K562 (cell line): ENCODE data around the gene UNC5B. TPM values are rescaled to one million over a fixed set of nuclear protein-coding genes. Genes with fewer than 3 reads are reported as not detected.

ENCODE experiments used
- ASH1L ChIP-seq: fragments of 450-650 bp; IDR thresholded peaks from 2 replicates; pipeline ENCODE4 v1.6.1; 2018; ENCODE audit warnings: borderline replicate concordance, mild to moderate bottlenecking, low read depth; ENCODE audit not compliant: partially characterized antibody
- EHMT2 ChIP-seq: fragments of 450-650 bp; IDR thresholded peaks from 2 replicates; pipeline ENCODE4 v1.6.1; 2018; ENCODE audit warnings: antibody characterized with exemption
- HNRNPH1 ChIP-seq: fragments of 200-400 bp; formaldehyde crosslinking; optimal IDR thresholded peaks from 2 replicates; pipeline ENCODE3; 2017; ENCODE audit warnings: low read depth, mild to moderate bottlenecking, low read length, moderate library complexity
- KDM5B ChIP-seq: fragments of 200-600 bp; sonication (generic); IDR thresholded peaks from 2 replicates; pipeline ENCODE4 v1.6.1; 2012; ENCODE audit warnings: low read depth, mild to moderate bottlenecking, moderate library complexity, low read length, control low read depth, inconsistent platforms; ENCODE audit not compliant: insufficient replicate concordance
- MCM7 ChIP-seq, 2 experiments: fragments of 450-650 bp; IDR thresholded peaks; 2 replicates each; pipeline ENCODE4 v1.6.1; 2016 to 2018
- NUFIP1 ChIP-seq: fragments of 450-650 bp; IDR thresholded peaks from 2 replicates; pipeline ENCODE4 v1.6.1; 2018; ENCODE audit not compliant: partially characterized antibody
- PATZ1 ChIP-seq: fragments of 250-450 bp; sonication (Bioruptor Pico); IDR thresholded peaks from 2 replicates; pipeline ENCODE4 v1.5.0; 2020; ENCODE audit warnings: mild to moderate bottlenecking, borderline replicate concordance
- PHF21A ChIP-seq: fragments of 450-650 bp; IDR thresholded peaks from 2 replicates; pipeline ENCODE4 v1.6.1; 2017; ENCODE audit warnings: low read depth, borderline replicate concordance
- RAD21 ChIP-seq, 2 experiments: fragments of 250-450 bp in 1 of 2; fragments of 450-650 bp in 1 of 2; sonication (Bioruptor Pico) in 1 of 2; formaldehyde crosslinking in 1 of 2; IDR thresholded peaks in 1 of 2; conservative IDR thresholded peaks in 1 of 2; 2 replicates each; pipeline versions ENCODE4 v1.4.0 to v1.8.0; 2020 to 2022; ENCODE audit warnings: mild to moderate bottlenecking in 2 of 2, moderate library complexity in 1 of 2
- SMAD2 ChIP-seq: fragments of 150-350 bp; IDR thresholded peaks from 2 replicates; pipeline ENCODE4 v1.6.1; 2014; ENCODE audit warnings: low read depth, mild to moderate bottlenecking, low read length
- SRSF7 ChIP-seq: fragments of 200-400 bp; formaldehyde crosslinking; optimal IDR thresholded peaks from 2 replicates; pipeline ENCODE3; 2017; ENCODE audit warnings: mild to moderate bottlenecking, low read depth, low read length
- ZBTB1 ChIP-seq: sonication (generic); formaldehyde crosslinking; IDR thresholded peaks from 2 replicates; pipeline ENCODE4 v1.8.1; 2023; ENCODE audit warnings: missing genetic modification reagents, low read depth, mild to moderate bottlenecking, borderline replicate concordance
- ZC3H8 ChIP-seq: fragments of 450-650 bp; IDR thresholded peaks from 2 replicates; pipeline ENCODE4 v1.6.1; 2017
- ZFPM2 ChIP-seq: fragments of 250-450 bp; sonication (Bioruptor Pico); IDR thresholded peaks from 2 replicates; pipeline ENCODE4 v1.5.1; 2022; ENCODE audit warnings: mild to moderate bottlenecking
- ZKSCAN1 ChIP-seq: fragments of 150-350 bp; IDR thresholded peaks from 2 replicates; pipeline ENCODE4 v1.6.1; 2016; ENCODE audit warnings: low read depth, low read length
- ZNF347 ChIP-seq: fragments of 450-650 bp; formaldehyde crosslinking; IDR thresholded peaks from 2 replicates; pipeline ENCODE4 v1.4.0; 2020; ENCODE audit warnings: low read depth, mild to moderate bottlenecking, moderate library complexity
- ZNF764 ChIP-seq: fragments of 250-450 bp; sonication (Bioruptor Pico); IDR thresholded peaks from 2 replicates; pipeline ENCODE4 v1.4.0; 2020; ENCODE audit warnings: low read depth, mild to moderate bottlenecking, moderate library complexity
- polyA plus RNA-seq, 8 experiments: library from polyadenylated mRNA; depleted of rRNA in 4 of 8; stranded (reverse) in 5 of 8; unstranded in 3 of 8; fragments of >200 nt; fragmentation: Nextera tagmentation in 2 of 8; fragmentation: Illumina TruSeq in 1 of 8; extraction: Ambion mirVana in 2 of 8; extraction: Trizol in 1 of 8; gene quantifications; 2 replicates each; pipeline versions ENCODE4 v1.2.1 to v1.2.3, GENCODE V29; 2011 to 2014; ENCODE audit warnings: inconsistent platforms in 1 of 8, missing spikeins in 1 of 8
- total RNA-seq, 7 experiments: library from RNA; depleted of rRNA in 6 of 7; stranded (reverse); fragments of >200 nt in 6 of 7; fragmentation: Illumina TruSeq in 2 of 7; extraction: Trizol in 2 of 7; gene quantifications; 2 replicates each; pipeline versions ENCODE4 v1.2.1 to v1.2.3, GENCODE V29; 2011 to 2021; ENCODE audit warnings: low replicate concordance in 1 of 7

The UNC5B gene
- total and polyA plus RNA-seq, 9 of the 15 experiments (the other 6 are each of a cell fraction or from before 2014, with no cell fraction given): 0.10 to 8.4 (median 2.1) TPM

GRCh38 chr10:71314028-71314693 lies 101.8 kb downstream of the UNC5B start (continued):
- TF ChIP-seq NUFIP1: no peak
- TF ChIP-seq ZNF347: no peak
- no peak for TF ChIP-seq ZFPM2 (CRISPR knock-in tag)
- TF ChIP-seq SMAD2: no peak
- TF ChIP-seq RAD21 (CRISPR knock-in tag; conservative IDR thresholded peaks at IDR 0.05 in 1 of 2, IDR thresholded peaks at IDR 0.05 in 1 of 2): peak; percentile 64 to 78
- no peak for TF ChIP-seq KDM5B
- TF ChIP-seq MCM7 (IDR thresholded peaks at IDR 0.05): no peak
- no peak for TF ChIP-seq HNRNPH1
- no peak for TF ChIP-seq ZC3H8
- no peak for TF ChIP-seq PHF21A
- TF ChIP-seq ASH1L: no peak
- no peak for TF ChIP-seq SRSF7
- TF ChIP-seq ZBTB1 (CRISPR knock-in tag): no peak
- TF ChIP-seq ZKSCAN1: no peak
- TF ChIP-seq PATZ1 (CRISPR knock-in tag): no peak
- TF ChIP-seq ZNF764 (CRISPR knock-in tag): no peak
- TF ChIP-seq EHMT2: no peak
